Skin of body (tissue), 1 donor: Measurements from ENCODE around the gene IL1RAP. TPM values are rescaled to one million over a fixed set of nuclear protein-coding genes. Genes with fewer than 3 reads are reported as not detected.

ENCODE experiments used
- total RNA-seq: library from RNA; depleted of rRNA; stranded (reverse); fragments of >200 nt; gene quantifications from one replicate; pipeline ENCODE4 v1.2.3, GENCODE V29; 2014

IL1RAP gene
- total RNA-seq, 1 donor from 2014 or later: 12.9 TPM

Other genes starting within 250 kb of the IL1RAP start
- gene CLDN1, start 191.6 kb upstream of the IL1RAP start, total RNA-seq: 115 TPM
- 0.69 TPM for gene CLDN16, start 125.9 kb upstream of the IL1RAP start, total RNA-seq
- not detected for gene TMEM207, start 64.2 kb upstream of the IL1RAP start, total RNA-seq